GM12878 (cell line): Measurements from ENCODE around the gene GPR137B. TPM values are rescaled to one million over a fixed set of nuclear protein-coding genes. Genes with fewer than 3 reads are reported as not detected.

Experiments
- BCLAF1 ChIP-seq: fragments of 450-650 bp; IDR thresholded peaks from 2 replicates; pipeline ENCODE4 v1.6.1; 2017; ENCODE audit warnings: antibody characterized with exemption, mild to moderate bottlenecking, moderate library complexity
- BRCA1 ChIP-seq: IDR thresholded peaks from 2 replicates; pipeline ENCODE4 v1.6.1; 2011; ENCODE audit warnings: low read depth, low read length, improper control_type of control experiment
- CREB1 ChIP-seq: IDR thresholded peaks from 2 replicates; pipeline ENCODE4 v1.6.1; 2012; ENCODE audit warnings: low read depth, mild to moderate bottlenecking, inconsistent platforms
- CREM ChIP-seq: IDR thresholded peaks from 2 replicates; pipeline ENCODE4 v1.6.1; 2014; ENCODE audit warnings: antibody characterized with exemption, low read depth
- EED ChIP-seq: sonication (generic); IDR thresholded peaks from 2 replicates; pipeline ENCODE4 v1.6.1; 2016; ENCODE audit warnings: antibody characterized with exemption, low read depth
- EP300 ChIP-seq, 2 experiments: fragments of 150-350 bp in 1 of 2; IDR thresholded peaks; 2 replicates each; pipeline ENCODE4 v1.6.1; 2011 to 2012; ENCODE audit warnings: low read depth in 2 of 2, low read length in 2 of 2, borderline replicate concordance in 1 of 2, improper control_type of control experiment in 1 of 2, inconsistent platforms in 1 of 2; ENCODE audit not compliant: control insufficient read depth in 1 of 2
- HCFC1 ChIP-seq: fragments of 150-350 bp; IDR thresholded peaks from 2 replicates; pipeline ENCODE4 v1.6.1; 2014; ENCODE audit warnings: low read length
- IKZF2 ChIP-seq, 2 experiments: fragments of 450-650 bp; IDR thresholded peaks; 2 replicates each; pipeline ENCODE4 v1.6.1; 2017; ENCODE audit warnings: mild to moderate bottlenecking in 2 of 2, moderate library complexity in 2 of 2
- IRF3 ChIP-seq: fragments of 450-650 bp; IDR thresholded peaks from 2 replicates; pipeline ENCODE4 v1.6.1; 2014; ENCODE audit warnings: mild to moderate bottlenecking
- IRF5 ChIP-seq: fragments of 450-650 bp; IDR thresholded peaks from 2 replicates; pipeline ENCODE4 v1.6.1; 2017; ENCODE audit warnings: borderline replicate concordance
- JUNB ChIP-seq: IDR thresholded peaks from 2 replicates; pipeline ENCODE4 v1.6.1; 2016; ENCODE audit warnings: antibody characterized with exemption, mild to moderate bottlenecking
- JUND ChIP-seq: IDR thresholded peaks from 2 replicates; pipeline ENCODE4 v1.6.1; 2012; ENCODE audit warnings: low read depth, mild to moderate bottlenecking, low read length, improper control_type of control experiment, moderate library complexity
- LARP7 ChIP-seq: fragments of 450-650 bp; IDR thresholded peaks from 2 replicates; pipeline ENCODE4 v1.6.1; 2017; ENCODE audit warnings: mild to moderate bottlenecking
- MEF2A ChIP-seq: IDR thresholded peaks from 2 replicates; pipeline ENCODE4 v1.6.1; 2011; ENCODE audit warnings: low read depth, mild to moderate bottlenecking, low read length, moderate library complexity; ENCODE audit not compliant: insufficient read depth
- RAD21 ChIP-seq: IDR thresholded peaks from 2 replicates; pipeline ENCODE4 v1.6.1; 2011; ENCODE audit warnings: mild to moderate bottlenecking, low read depth, low read length, moderate library complexity; ENCODE audit not compliant: insufficient read depth
- RCOR1 ChIP-seq: conservative IDR thresholded peaks from 2 replicates; pipeline ENCODE4 v1.6.1; 2012; ENCODE audit warnings: low read depth, low read length, improper control_type of control experiment
- SIN3A ChIP-seq: IDR thresholded peaks from 2 replicates; pipeline ENCODE4 v1.6.1; 2012; ENCODE audit warnings: low read depth, low read length, improper control_type of control experiment
- SIX5 ChIP-seq: IDR thresholded peaks from 2 replicates; pipeline ENCODE4 v1.6.1; 2011; ENCODE audit warnings: mild to moderate bottlenecking, low read depth, low read length, moderate library complexity; ENCODE audit not compliant: severe bottlenecking
- SREBF2 ChIP-seq: IDR thresholded peaks from 2 replicates; pipeline ENCODE4 v1.6.1; 2012; ENCODE audit warnings: mild to moderate bottlenecking, low read length
- SUZ12 ChIP-seq: fragments of 200-600 bp; sonication (generic); IDR thresholded peaks from one replicate; pipeline ENCODE4 v1.6.1; 2018; ENCODE audit warnings: antibody characterized with exemption, mild to moderate bottlenecking; ENCODE audit not compliant: unreplicated experiment
- USF1 ChIP-seq: IDR thresholded peaks from 2 replicates; pipeline ENCODE4 v1.6.1; 2011; ENCODE audit warnings: borderline replicate concordance, low read depth, mild to moderate bottlenecking, moderate library complexity, mixed read lengths, low read length; ENCODE audit not compliant: insufficient read depth; ENCODE audit errors: extremely low read length
- USF2 ChIP-seq: IDR thresholded peaks from 2 replicates; pipeline ENCODE4 v1.6.1; 2011; ENCODE audit warnings: low read depth, low read length, improper control_type of control experiment, borderline replicate concordance
- polyA plus RNA-seq, 11 experiments: library from polyadenylated mRNA; depleted of rRNA in 4 of 11; unstranded in 6 of 11; stranded (reverse) in 5 of 11; fragments of >200 nt; fragmentation: Nextera tagmentation in 4 of 11; fragmentation: Illumina TruSeq in 1 of 11; extraction: Ambion mirVana in 4 of 11; extraction: Trizol in 1 of 11; gene quantifications; 1 replicate in 1 of 11; 2 replicates in 10 of 11; pipeline versions ENCODE4 v1.2.1 to v1.2.3, GENCODE V29; 2011 to 2016; ENCODE audit warnings: inconsistent platforms in 2 of 11, missing spikeins in 2 of 11, low read depth in 1 of 11
- total RNA-seq, 4 experiments: library from RNA; depleted of rRNA in 3 of 4; stranded (reverse); fragments of >200 nt in 3 of 4; fragmentation: Illumina TruSeq in 1 of 4; extraction: Trizol in 1 of 4; gene quantifications; 2 replicates each; pipeline versions ENCODE4 v1.2.1 to v1.2.3, GENCODE V29; 2013 to 2021

Gene GPR137B
- total and polyA plus RNA-seq, 10 of the 15 experiments (the other 5 are each of a cell fraction or from before 2014, with no cell fraction given), result 5.4 to 20.8 (median 12.5) TPM

GRCh38 chr1:236159704-236160539, 17.6 kb downstream of the GPR137B start (continued):
- TF ChIP-seq BCLAF1 (no peak), SREBF2 (no peak), BRCA1 (no peak), HCFC1 (no peak), USF2 (no peak; the same call in 1 of the 2 replicates), CREM (peak; percentile 93), RCOR1 (no peak), JUND (0 out of 2 replicates have a peak, but pooled peaks have one; percentile 45), SIN3A (0 out of 2 replicates have a peak, but pooled peaks have one; percentile 24), CREB1 (peak; percentile 84), RAD21 (peak; percentile 13; the same call in 1 of the 2 replicates), JUNB (peak; percentile 68; the same call in 1 of the 2 replicates), SUZ12 (no peak), SIX5 (no peak), LARP7 (peak; percentile 70; the same call in 1 of the 2 replicates), USF1 (no peak), IRF5 (no peak), EP300 (IDR thresholded peaks at IDR 0.05; ENCODE audit: borderline replicate concordance in 1 of 2, control insufficient read depth in 1 of 2, low read depth in 2 of 2, low read length in 2 of 2) (peak; percentile 74 to 94), MEF2A (peak; percentile 93), IRF3 (no peak), EED (peak; percentile 93), IKZF2 (IDR thresholded peaks at IDR 0.05) (peak; percentile 95 to 96)
